K562 (cell line): ENCODE results near the gene PLAAT5. TPM values are rescaled to one million over a fixed set of nuclear protein-coding genes. Genes with fewer than 3 reads are reported as not detected.

Source experiments
- CBFB ChIP-seq: sonication (generic); formaldehyde crosslinking; IDR thresholded peaks from 2 replicates; pipeline ENCODE4 v1.4.0; 2020; ENCODE audit warnings: mild to moderate bottlenecking, missing genetic modification reagents
- CXXC5 ChIP-seq: fragments of 250-450 bp; sonication (Bioruptor Pico); IDR thresholded peaks from 2 replicates; pipeline ENCODE4 v1.8.0; 2022; ENCODE audit warnings: inconsistent platforms, mild to moderate bottlenecking, moderate library complexity
- MCM5 ChIP-seq: fragments of 450-650 bp; IDR thresholded peaks from 2 replicates; pipeline ENCODE4 v1.6.1; 2016; ENCODE audit warnings: low read depth
- MEF2A ChIP-seq: IDR thresholded peaks from 2 replicates; pipeline ENCODE4 v1.6.1; 2011; ENCODE audit warnings: low read depth, mild to moderate bottlenecking, low read length, moderate library complexity; ENCODE audit not compliant: control insufficient read depth
- NFRKB ChIP-seq: fragments of 450-650 bp; IDR thresholded peaks from 2 replicates; pipeline ENCODE4 v1.6.1; 2016; ENCODE audit warnings: low read depth
- PTBP1 ChIP-seq: fragments of 200-400 bp; formaldehyde crosslinking; IDR thresholded peaks from 2 replicates; pipeline ENCODE4 v1.6.1; 2017; ENCODE audit warnings: low read depth, low read length
- RFX5 ChIP-seq: IDR thresholded peaks from 2 replicates; pipeline ENCODE4 v1.6.1; 2011; ENCODE audit warnings: low read depth, mild to moderate bottlenecking, improper control_type of control experiment, low read length
- SPI1 ChIP-seq: IDR thresholded peaks from 2 replicates; pipeline ENCODE4 v1.6.1; 2011; ENCODE audit warnings: low read depth, low read length, control low read depth, borderline replicate concordance
- TCF7L2 ChIP-seq: fragments of 150-350 bp; IDR thresholded peaks from 2 replicates; pipeline ENCODE4 v1.6.1; 2016; ENCODE audit warnings: low read depth, mild to moderate bottlenecking, low read length, moderate library complexity
- TGIF2 ChIP-seq: sonication (generic); formaldehyde crosslinking; IDR thresholded peaks from 2 replicates; pipeline ENCODE4 v1.8.1; 2022; ENCODE audit warnings: mild to moderate bottlenecking, missing genetic modification reagents, moderate library complexity
- ZNF197 ChIP-seq: fragments of 200-800 bp; sonication (Bioruptor generic); IDR thresholded peaks from 2 replicates; pipeline ENCODE4 v1.6.1; 2016; ENCODE audit warnings: low read depth, missing genetic modification characterization, missing compliant biosample characterization
- ZNF23 ChIP-seq: fragments of 250-450 bp; sonication (Bioruptor Pico); IDR thresholded peaks from 2 replicates; pipeline ENCODE4 v1.4.0; 2020; ENCODE audit warnings: mild to moderate bottlenecking
- ZNF3 ChIP-seq: fragments of 250-450 bp; sonication (Bioruptor Pico); IDR thresholded peaks from 2 replicates; pipeline ENCODE4 v1.5.0; 2021; ENCODE audit warnings: mild to moderate bottlenecking, moderate library complexity
- ZSCAN32 ChIP-seq: fragments of 450-650 bp; formaldehyde crosslinking; IDR thresholded peaks from 2 replicates; pipeline ENCODE4 v1.4.0; 2020; ENCODE audit warnings: mild to moderate bottlenecking, moderate library complexity
- polyA plus RNA-seq, 8 experiments: library from polyadenylated mRNA; depleted of rRNA in 4 of 8; stranded (reverse) in 5 of 8; unstranded in 3 of 8; fragments of >200 nt; fragmentation: Nextera tagmentation in 2 of 8; fragmentation: Illumina TruSeq in 1 of 8; extraction: Ambion mirVana in 2 of 8; extraction: Trizol in 1 of 8; gene quantifications; 2 replicates each; pipeline versions ENCODE4 v1.2.1 to v1.2.3, GENCODE V29; 2011 to 2014; ENCODE audit warnings: inconsistent platforms in 1 of 8, missing spikeins in 1 of 8
- total RNA-seq, 7 experiments: library from RNA; depleted of rRNA in 6 of 7; stranded (reverse); fragments of >200 nt in 6 of 7; fragmentation: Illumina TruSeq in 2 of 7; extraction: Trizol in 2 of 7; gene quantifications; 2 replicates each; pipeline versions ENCODE4 v1.2.1 to v1.2.3, GENCODE V29; 2011 to 2021; ENCODE audit warnings: low replicate concordance in 1 of 7
- TF ChIP-seq, protein P1 (sequence below): fragments of 450-650 bp; formaldehyde crosslinking; IDR thresholded peaks from 2 replicates; pipeline ENCODE4 v1.4.0; 2020; ENCODE audit warnings: mild to moderate bottlenecking, moderate library complexity
- TF ChIP-seq, protein P2 (sequence below): sonication (generic); formaldehyde crosslinking; IDR thresholded peaks from 2 replicates; pipeline ENCODE4 v1.8.0; 2023; ENCODE audit warnings: missing genetic modification reagents, mild to moderate bottlenecking, borderline replicate concordance
- TF ChIP-seq, protein P3 (sequence below): sonication (generic); formaldehyde crosslinking; IDR thresholded peaks from 2 replicates; pipeline ENCODE4 v1.8.1; 2023; ENCODE audit warnings: mild to moderate bottlenecking, missing genetic modification reagents

Gene PLAAT5
- total and polyA plus RNA-seq, 9 of the 15 experiments (the other 6 are each of a cell fraction or from before 2014, with no cell fraction given), result not detected

DNA sequence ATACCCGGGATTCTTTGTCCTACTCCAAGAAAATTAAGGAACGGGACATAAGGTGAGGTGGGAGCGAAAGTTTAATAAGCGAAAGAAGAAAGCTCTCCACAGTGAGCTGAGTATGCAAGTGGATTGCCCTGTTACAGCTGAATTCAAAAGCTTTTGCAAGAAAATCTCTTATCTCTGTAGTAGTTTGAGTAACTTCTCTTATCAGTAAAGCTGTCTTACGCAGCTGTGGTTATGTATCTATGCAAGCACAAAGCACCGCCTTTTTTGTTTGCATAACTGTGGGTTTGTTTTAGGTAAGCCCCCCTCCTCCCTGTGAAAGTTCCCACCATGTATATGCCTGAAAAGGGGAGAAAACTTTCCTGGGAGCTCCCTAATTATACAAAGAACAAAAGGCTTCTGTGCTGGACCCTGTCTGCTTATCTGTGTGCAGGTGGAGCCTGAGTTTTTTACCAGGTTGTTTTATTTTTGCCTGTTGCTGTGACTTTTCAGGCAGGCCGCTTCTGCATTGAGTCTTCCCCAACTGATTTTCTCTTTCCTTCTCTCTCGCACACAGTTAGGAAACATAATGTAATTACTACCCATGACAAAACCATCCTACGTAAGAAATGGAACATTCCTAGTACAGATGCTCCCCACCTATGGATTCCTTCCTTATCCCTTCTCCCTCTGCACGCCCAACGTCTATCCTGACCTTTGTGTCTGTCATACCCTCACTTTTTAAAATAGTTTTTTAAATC is 837 bp upstream of the PLAAT5 start (continued):
- TF ChIP-seq, protein P1, sequence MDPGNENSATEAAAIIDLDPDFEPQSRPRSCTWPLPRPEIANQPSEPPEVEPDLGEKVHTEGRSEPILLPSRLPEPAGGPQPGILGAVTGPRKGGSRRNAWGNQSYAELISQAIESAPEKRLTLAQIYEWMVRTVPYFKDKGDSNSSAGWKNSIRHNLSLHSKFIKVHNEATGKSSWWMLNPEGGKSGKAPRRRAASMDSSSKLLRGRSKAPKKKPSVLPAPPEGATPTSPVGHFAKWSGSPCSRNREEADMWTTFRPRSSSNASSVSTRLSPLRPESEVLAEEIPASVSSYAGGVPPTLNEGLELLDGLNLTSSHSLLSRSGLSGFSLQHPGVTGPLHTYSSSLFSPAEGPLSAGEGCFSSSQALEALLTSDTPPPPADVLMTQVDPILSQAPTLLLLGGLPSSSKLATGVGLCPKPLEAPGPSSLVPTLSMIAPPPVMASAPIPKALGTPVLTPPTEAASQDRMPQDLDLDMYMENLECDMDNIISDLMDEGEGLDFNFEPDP (CRISPR knock-in tag), result no peak
- no peak for TF ChIP-seq ZNF197 (CRISPR knock-in tag)
- no peak for TF ChIP-seq TGIF2
- no peak for TF ChIP-seq CBFB (CRISPR knock-in tag)
- no peak for TF ChIP-seq MEF2A
- TF ChIP-seq ZNF23 (CRISPR knock-in tag), result no peak
- TF ChIP-seq, protein P2, sequence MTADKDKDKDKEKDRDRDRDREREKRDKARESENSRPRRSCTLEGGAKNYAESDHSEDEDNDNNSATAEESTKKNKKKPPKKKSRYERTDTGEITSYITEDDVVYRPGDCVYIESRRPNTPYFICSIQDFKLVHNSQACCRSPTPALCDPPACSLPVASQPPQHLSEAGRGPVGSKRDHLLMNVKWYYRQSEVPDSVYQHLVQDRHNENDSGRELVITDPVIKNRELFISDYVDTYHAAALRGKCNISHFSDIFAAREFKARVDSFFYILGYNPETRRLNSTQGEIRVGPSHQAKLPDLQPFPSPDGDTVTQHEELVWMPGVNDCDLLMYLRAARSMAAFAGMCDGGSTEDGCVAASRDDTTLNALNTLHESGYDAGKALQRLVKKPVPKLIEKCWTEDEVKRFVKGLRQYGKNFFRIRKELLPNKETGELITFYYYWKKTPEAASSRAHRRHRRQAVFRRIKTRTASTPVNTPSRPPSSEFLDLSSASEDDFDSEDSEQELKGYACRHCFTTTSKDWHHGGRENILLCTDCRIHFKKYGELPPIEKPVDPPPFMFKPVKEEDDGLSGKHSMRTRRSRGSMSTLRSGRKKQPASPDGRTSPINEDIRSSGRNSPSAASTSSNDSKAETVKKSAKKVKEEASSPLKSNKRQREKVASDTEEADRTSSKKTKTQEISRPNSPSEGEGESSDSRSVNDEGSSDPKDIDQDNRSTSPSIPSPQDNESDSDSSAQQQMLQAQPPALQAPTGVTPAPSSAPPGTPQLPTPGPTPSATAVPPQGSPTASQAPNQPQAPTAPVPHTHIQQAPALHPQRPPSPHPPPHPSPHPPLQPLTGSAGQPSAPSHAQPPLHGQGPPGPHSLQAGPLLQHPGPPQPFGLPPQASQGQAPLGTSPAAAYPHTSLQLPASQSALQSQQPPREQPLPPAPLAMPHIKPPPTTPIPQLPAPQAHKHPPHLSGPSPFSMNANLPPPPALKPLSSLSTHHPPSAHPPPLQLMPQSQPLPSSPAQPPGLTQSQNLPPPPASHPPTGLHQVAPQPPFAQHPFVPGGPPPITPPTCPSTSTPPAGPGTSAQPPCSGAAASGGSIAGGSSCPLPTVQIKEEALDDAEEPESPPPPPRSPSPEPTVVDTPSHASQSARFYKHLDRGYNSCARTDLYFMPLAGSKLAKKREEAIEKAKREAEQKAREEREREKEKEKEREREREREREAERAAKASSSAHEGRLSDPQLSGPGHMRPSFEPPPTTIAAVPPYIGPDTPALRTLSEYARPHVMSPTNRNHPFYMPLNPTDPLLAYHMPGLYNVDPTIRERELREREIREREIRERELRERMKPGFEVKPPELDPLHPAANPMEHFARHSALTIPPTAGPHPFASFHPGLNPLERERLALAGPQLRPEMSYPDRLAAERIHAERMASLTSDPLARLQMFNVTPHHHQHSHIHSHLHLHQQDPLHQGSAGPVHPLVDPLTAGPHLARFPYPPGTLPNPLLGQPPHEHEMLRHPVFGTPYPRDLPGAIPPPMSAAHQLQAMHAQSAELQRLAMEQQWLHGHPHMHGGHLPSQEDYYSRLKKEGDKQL (CRISPR knock-in tag), result no peak
- TF ChIP-seq MCM5, result no peak
- TF ChIP-seq ZNF3 (CRISPR knock-in tag), result no peak
- TF ChIP-seq PTBP1, result no peak
- TF ChIP-seq NFRKB, result no peak
- peak; percentile 50; the same call in 1 of the 2 replicates for TF ChIP-seq TCF7L2
- no peak for TF ChIP-seq ZSCAN32 (CRISPR knock-in tag)
- peak; percentile 86 for TF ChIP-seq CXXC5 (CRISPR knock-in tag)
- no peak for TF ChIP-seq RFX5
- no peak for TF ChIP-seq SPI1
- TF ChIP-seq, protein P3, sequence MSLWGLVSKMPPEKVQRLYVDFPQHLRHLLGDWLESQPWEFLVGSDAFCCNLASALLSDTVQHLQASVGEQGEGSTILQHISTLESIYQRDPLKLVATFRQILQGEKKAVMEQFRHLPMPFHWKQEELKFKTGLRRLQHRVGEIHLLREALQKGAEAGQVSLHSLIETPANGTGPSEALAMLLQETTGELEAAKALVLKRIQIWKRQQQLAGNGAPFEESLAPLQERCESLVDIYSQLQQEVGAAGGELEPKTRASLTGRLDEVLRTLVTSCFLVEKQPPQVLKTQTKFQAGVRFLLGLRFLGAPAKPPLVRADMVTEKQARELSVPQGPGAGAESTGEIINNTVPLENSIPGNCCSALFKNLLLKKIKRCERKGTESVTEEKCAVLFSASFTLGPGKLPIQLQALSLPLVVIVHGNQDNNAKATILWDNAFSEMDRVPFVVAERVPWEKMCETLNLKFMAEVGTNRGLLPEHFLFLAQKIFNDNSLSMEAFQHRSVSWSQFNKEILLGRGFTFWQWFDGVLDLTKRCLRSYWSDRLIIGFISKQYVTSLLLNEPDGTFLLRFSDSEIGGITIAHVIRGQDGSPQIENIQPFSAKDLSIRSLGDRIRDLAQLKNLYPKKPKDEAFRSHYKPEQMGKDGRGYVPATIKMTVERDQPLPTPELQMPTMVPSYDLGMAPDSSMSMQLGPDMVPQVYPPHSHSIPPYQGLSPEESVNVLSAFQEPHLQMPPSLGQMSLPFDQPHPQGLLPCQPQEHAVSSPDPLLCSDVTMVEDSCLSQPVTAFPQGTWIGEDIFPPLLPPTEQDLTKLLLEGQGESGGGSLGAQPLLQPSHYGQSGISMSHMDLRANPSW, result no peak
